HepG2 (cell line): ENCODE results near the gene PKLR. TPM values are rescaled to one million over a fixed set of nuclear protein-coding genes. Genes with fewer than 3 reads are reported as not detected.

Source experiments
- BRD4 ChIP-seq: sonication (generic); formaldehyde crosslinking; IDR thresholded peaks from 2 replicates; pipeline ENCODE4 v1.4.0; 2020; ENCODE audit warnings: missing genetic modification reagents
- E2F2 ChIP-seq: sonication (generic); formaldehyde crosslinking; IDR thresholded peaks from 2 replicates; pipeline ENCODE4 v1.4.0; 2020; ENCODE audit warnings: missing genetic modification reagents, borderline replicate concordance
- FUBP1 ChIP-seq: sonication (generic); formaldehyde crosslinking; IDR thresholded peaks from 2 replicates; pipeline ENCODE4 v1.5.1; 2020; ENCODE audit warnings: missing genetic modification reagents, mild to moderate bottlenecking, borderline replicate concordance
- HCFC1 ChIP-seq: fragments of 150-350 bp; IDR thresholded peaks from 2 replicates; pipeline ENCODE4 v1.6.1; 2014; ENCODE audit warnings: low read depth, low read length
- HDAC6 ChIP-seq: fragments of 200-600 bp; sonication (generic); IDR thresholded peaks from 2 replicates; pipeline ENCODE4 v1.7.0; 2017; ENCODE audit warnings: mild to moderate bottlenecking, antibody characterized with exemption, low read length, low read depth
- NCOA1 ChIP-seq: sonication (generic); formaldehyde crosslinking; IDR thresholded peaks from 2 replicates; pipeline ENCODE4 v1.9.0; 2021; ENCODE audit warnings: missing genetic modification reagents
- SMAD3 ChIP-seq: sonication (generic); formaldehyde crosslinking; IDR thresholded peaks from 2 replicates; pipeline ENCODE4 v1.4.0; 2020; ENCODE audit warnings: missing genetic modification reagents
- SNRNP70 ChIP-seq: fragments of 200-400 bp; formaldehyde crosslinking; IDR thresholded peaks from 2 replicates; pipeline ENCODE4 v1.6.1; 2017; ENCODE audit warnings: mild to moderate bottlenecking, low read depth, low read length, moderate library complexity
- TBL1XR1 ChIP-seq: fragments of 150-350 bp; IDR thresholded peaks from 2 replicates; pipeline ENCODE4 v1.6.1; 2014; ENCODE audit warnings: borderline replicate concordance, low read length; ENCODE audit not compliant: partially characterized antibody
- ZBTB2 ChIP-seq: sonication (generic); formaldehyde crosslinking; IDR thresholded peaks from 2 replicates; pipeline ENCODE4 v1.8.0; 2022; ENCODE audit warnings: low read depth, missing genetic modification reagents
- ZBTB21 ChIP-seq: sonication (generic); formaldehyde crosslinking; IDR thresholded peaks from 2 replicates; pipeline ENCODE4 v1.4.0; 2020; ENCODE audit warnings: missing genetic modification reagents
- ZNF30 ChIP-seq: sonication (generic); formaldehyde crosslinking; IDR thresholded peaks from 2 replicates; pipeline ENCODE4 v1.5.0; 2020; ENCODE audit warnings: mild to moderate bottlenecking, missing genetic modification reagents
- ZNF383 ChIP-seq: sonication (generic); formaldehyde crosslinking; IDR thresholded peaks from 2 replicates; pipeline ENCODE4 v1.4.0; 2020; ENCODE audit warnings: missing genetic modification reagents, mild to moderate bottlenecking, borderline replicate concordance
- ZNF460 ChIP-seq: sonication (generic); formaldehyde crosslinking; IDR thresholded peaks from 2 replicates; pipeline ENCODE4 v1.5.1; 2020; ENCODE audit warnings: missing genetic modification reagents, mild to moderate bottlenecking, borderline replicate concordance
- ZNF766 ChIP-seq: sonication (generic); formaldehyde crosslinking; IDR thresholded peaks from 2 replicates; pipeline ENCODE4 v1.5.0; 2020; ENCODE audit warnings: missing genetic modification reagents, borderline replicate concordance
- polyA plus RNA-seq, 8 experiments: library from polyadenylated mRNA; depleted of rRNA in 3 of 8; stranded (reverse) in 7 of 8; unstranded in 1 of 8; fragments of >200 nt; fragmentation: Illumina TruSeq in 4 of 8; extraction: Trizol in 4 of 8; gene quantifications; 2 replicates each; pipeline versions ENCODE4 v1.2.1 to v1.2.3, GENCODE V29; 2011 to 2016; ENCODE audit warnings: low read depth in 4 of 8, missing spikeins in 1 of 8, mixed read lengths in 1 of 8; ENCODE audit not compliant: insufficient read depth in 1 of 8
- total RNA-seq, 5 experiments: library from RNA; depleted of rRNA; stranded (reverse); fragments of >200 nt; fragmentation: Illumina TruSeq; extraction: Trizol; gene quantifications; 2 replicates each; pipeline ENCODE4 v1.2.3, GENCODE V29; 2016; ENCODE audit warnings: low read depth in 1 of 5
- TF ChIP-seq, protein P1 (sequence below): sonication (generic); IDR thresholded peaks from 2 replicates; pipeline ENCODE4 v1.6.1; 2016; ENCODE audit warnings: low read depth, borderline replicate concordance
- TF ChIP-seq, protein P2 (sequence below): sonication (generic); formaldehyde crosslinking; IDR thresholded peaks from 2 replicates; pipeline ENCODE4 v1.5.1; 2020; ENCODE audit warnings: missing genetic modification reagents, mild to moderate bottlenecking, borderline replicate concordance
- TF ChIP-seq, protein P3 (sequence below): IDR thresholded peaks from 2 replicates; pipeline ENCODE4 v1.6.1; 2016; ENCODE audit warnings: missing compliant biosample characterization, missing genetic modification reagents, borderline replicate concordance
- TF ChIP-seq, protein P4 (sequence below): sonication (generic); formaldehyde crosslinking; IDR thresholded peaks from 2 replicates; pipeline ENCODE4 v1.8.1; 2022; ENCODE audit warnings: mild to moderate bottlenecking, missing genetic modification reagents

Gene PKLR
- total and polyA plus RNA-seq, 2 of the 13 experiments (the other 11 are each of a cell fraction or from before 2014, with no cell fraction given), result 10.3 to 29.3 TPM

DNA sequence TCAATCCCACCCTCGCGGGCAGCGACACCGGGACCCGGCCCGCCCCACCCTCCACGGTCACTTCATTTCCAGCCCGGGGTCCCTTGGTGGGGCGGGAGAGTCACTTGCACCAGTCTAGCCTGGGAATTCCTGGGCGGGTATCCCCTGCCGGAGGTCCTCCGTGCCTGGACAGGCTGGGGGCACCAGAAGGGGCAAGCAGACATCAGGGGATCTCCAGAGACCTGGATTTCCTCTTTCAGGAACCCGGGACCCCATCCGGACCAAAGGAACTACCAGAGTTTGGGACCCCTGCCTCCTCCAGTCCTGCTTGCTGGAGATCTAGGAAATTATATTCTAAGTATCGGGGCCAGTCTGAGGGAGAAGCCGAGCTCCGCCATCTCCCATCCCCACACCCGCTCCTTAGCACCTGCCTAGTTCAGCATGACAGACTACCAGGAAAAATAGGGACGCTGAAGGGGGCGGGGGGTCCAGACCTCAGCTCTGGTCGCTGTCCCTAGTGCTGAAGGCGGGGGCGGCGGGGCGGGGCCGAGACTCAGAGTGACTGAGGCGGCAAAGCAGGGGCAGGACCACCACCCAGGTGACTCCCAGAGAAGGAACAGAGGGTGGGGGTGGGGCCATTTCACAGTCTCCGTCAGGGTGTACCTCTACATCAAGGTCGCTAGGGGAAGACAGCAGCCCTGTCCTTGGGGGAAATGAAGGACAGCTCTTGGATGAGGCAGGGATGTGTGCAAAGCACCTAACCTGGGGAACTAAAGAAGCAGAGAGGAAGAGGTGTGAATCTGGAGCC is 23.1 kb downstream of the PKLR start (continued):
- TF ChIP-seq TBL1XR1 (no peak), ZBTB21 (CRISPR knock-in tag) (no peak), BRD4 (CRISPR knock-in tag) (no peak), ZNF383 (no peak), ZNF30 (CRISPR knock-in tag) (0 out of 2 replicates have a peak, but pooled peaks have one; percentile 56), E2F2 (CRISPR knock-in tag) (no peak), NCOA1 (CRISPR knock-in tag) (no peak), SNRNP70 (no peak), ZBTB2 (CRISPR knock-in tag) (no peak), FUBP1 (CRISPR knock-in tag) (no peak), ZNF766 (CRISPR knock-in tag) (no peak), ZNF460 (CRISPR knock-in tag) (no peak), HCFC1 (no peak), SMAD3 (CRISPR knock-in tag) (no peak), HDAC6 (no peak)
- TF ChIP-seq, protein P1, sequence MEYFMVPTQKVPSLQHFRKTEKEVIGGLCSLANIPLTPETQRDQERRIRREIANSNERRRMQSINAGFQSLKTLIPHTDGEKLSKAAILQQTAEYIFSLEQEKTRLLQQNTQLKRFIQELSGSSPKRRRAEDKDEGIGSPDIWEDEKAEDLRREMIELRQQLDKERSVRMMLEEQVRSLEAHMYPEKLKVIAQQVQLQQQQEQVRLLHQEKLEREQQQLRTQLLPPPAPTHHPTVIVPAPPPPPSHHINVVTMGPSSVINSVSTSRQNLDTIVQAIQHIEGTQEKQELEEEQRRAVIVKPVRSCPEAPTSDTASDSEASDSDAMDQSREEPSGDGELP, result peak; percentile 28; the same call in 1 of the 2 replicates
- TF ChIP-seq, protein P2, sequence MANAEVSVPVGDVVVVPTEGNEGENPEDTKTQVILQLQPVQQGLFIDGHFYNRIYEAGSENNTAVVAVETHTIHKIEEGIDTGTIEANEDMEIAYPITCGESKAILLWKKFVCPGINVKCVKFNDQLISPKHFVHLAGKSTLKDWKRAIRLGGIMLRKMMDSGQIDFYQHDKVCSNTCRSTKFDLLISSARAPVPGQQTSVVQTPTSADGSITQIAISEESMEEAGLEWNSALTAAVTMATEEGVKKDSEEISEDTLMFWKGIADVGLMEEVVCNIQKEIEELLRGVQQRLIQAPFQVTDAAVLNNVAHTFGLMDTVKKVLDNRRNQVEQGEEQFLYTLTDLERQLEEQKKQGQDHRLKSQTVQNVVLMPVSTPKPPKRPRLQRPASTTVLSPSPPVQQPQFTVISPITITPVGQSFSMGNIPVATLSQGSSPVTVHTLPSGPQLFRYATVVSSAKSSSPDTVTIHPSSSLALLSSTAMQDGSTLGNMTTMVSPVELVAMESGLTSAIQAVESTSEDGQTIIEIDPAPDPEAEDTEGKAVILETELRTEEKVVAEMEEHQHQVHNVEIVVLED (CRISPR knock-in tag), result no peak
- TF ChIP-seq, protein P3, sequence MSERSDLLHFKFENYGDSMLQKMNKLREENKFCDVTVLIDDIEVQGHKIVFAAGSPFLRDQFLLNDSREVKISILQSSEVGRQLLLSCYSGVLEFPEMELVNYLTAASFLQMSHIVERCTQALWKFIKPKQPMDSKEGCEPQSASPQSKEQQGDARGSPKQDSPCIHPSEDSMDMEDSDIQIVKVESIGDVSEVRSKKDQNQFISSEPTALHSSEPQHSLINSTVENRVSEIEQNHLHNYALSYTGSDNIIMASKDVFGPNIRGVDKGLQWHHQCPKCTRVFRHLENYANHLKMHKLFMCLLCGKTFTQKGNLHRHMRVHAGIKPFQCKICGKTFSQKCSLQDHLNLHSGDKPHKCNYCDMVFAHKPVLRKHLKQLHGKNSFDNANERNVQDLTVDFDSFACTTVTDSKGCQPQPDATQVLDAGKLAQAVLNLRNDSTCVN (CRISPR knock-in tag), result 0 out of 2 replicates have a peak, but pooled peaks have one; percentile 28
- TF ChIP-seq, protein P4, sequence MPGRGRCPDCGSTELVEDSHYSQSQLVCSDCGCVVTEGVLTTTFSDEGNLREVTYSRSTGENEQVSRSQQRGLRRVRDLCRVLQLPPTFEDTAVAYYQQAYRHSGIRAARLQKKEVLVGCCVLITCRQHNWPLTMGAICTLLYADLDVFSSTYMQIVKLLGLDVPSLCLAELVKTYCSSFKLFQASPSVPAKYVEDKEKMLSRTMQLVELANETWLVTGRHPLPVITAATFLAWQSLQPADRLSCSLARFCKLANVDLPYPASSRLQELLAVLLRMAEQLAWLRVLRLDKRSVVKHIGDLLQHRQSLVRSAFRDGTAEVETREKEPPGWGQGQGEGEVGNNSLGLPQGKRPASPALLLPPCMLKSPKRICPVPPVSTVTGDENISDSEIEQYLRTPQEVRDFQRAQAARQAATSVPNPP (CRISPR knock-in tag), result no peak
